GM21737 (cell line): ENCODE results near the gene TTLL10.

Experiments
- ATAC-seq: cut with Tn5 transposase; IDR thresholded peaks from one replicate; pipeline ENCODE4 v1.9.1; 2021; ENCODE audit warnings: mild to moderate bottlenecking, moderate library complexity; ENCODE audit not compliant: unreplicated experiment

TTLL10 gene

GRCh38 chr1:1217621-1218523, 44.2 kb downstream of the TTLL10 start:
- ATAC-seq, result no peak

GRCh38 chr1:1218524-1219200, 45.0 kb downstream of the TTLL10 start:
- no peak for ATAC-seq

- ATAC-seq, result no peak
Observed at GRCh38 chr1:1219341-1219740, 45.7 kb downstream of the TTLL10 start.

- no peak for ATAC-seq
Observed at GRCh38 chr1:1220197-1220596, 46.5 kb downstream of the TTLL10 start.

- no peak for ATAC-seq
Observed at GRCh38 chr1:1221887-1222574, 48.4 kb downstream of the TTLL10 start.

- ATAC-seq, result no peak
Observed at GRCh38 chr1:1222575-1223225, 49.0 kb downstream of the TTLL10 start.

GRCh38 chr1:1223321-1223720, 49.6 kb downstream of the TTLL10 start:
- ATAC-seq, result no peak

GRCh38 chr1:1223891-1224290, 50.2 kb downstream of the TTLL10 start:
- no peak for ATAC-seq

- ATAC-seq, result no peak
Observed at GRCh38 chr1:1225238-1225845, 51.7 kb downstream of the TTLL10 start.

- no peak for ATAC-seq
Observed at GRCh38 chr1:1225913-1226312, 52.2 kb downstream of the TTLL10 start.

GRCh38 chr1:1226566-1227362, 53.1 kb downstream of the TTLL10 start:
- no peak for ATAC-seq

GRCh38 chr1:1227386-1227785, 53.7 kb downstream of the TTLL10 start:
- no peak for ATAC-seq

- no peak for ATAC-seq
Observed at GRCh38 chr1:1228187-1228586, 54.5 kb downstream of the TTLL10 start.

- no peak for ATAC-seq
Observed at GRCh38 chr1:1228596-1229321, 55.1 kb downstream of the TTLL10 start.

GRCh38 chr1:1229770-1230169, 56.1 kb downstream of the TTLL10 start:
- no peak for ATAC-seq

- ATAC-seq, result no peak
Observed at GRCh38 chr1:1230656-1231399, 57.1 kb downstream of the TTLL10 start.

- ATAC-seq, result peak; percentile 85
Observed at GRCh38 chr1:1231400-1232207, 57.9 kb downstream of the TTLL10 start, which contains the start of gene SDF4. SDF4 (minus strand) TSS chr1:1232001; CDS start chr1:1228772, 3,229 bp downstream.
